H1 (cell line): ENCODE results near the gene ANO2. TPM values are rescaled to one million over a fixed set of nuclear protein-coding genes. Genes with fewer than 3 reads are reported as not detected.

Experiments
- CTCF ChIA-PET: fragments of 300-600 bp; sonication (Branson Sonifier 250); formaldehyde crosslinking; loops from one replicate; lab custom pipeline; 2021; ENCODE audit not compliant: partially characterized antibody; lab: Charles Lee
- POLR2A ChIA-PET: fragments of 300-600 bp; sonication (Branson Sonifier 250); formaldehyde crosslinking; loops from one replicate; lab custom pipeline; 2021; ENCODE audit warnings: inconsistent platforms; ENCODE audit not compliant: partially characterized antibody; lab: Charles Lee
- DNase-seq, 2 experiments: peaks; one replicate each; pipeline versions ENCODE4 v3.0.0 to v3.0.0-alpha.2; 2010 to 2022; ENCODE audit warnings: low spot score in 2 of 2, low read depth in 1 of 2, mixed read lengths in 1 of 2
- FAIRE-seq: peaks from 2 replicates; lab custom pipeline; 2011; peaks lifted over from hg19 to GRCh38; lab: Jason Lieb, UNC
- H2AFZ ChIP-seq: 2 replicates; pipeline ENCODE4 v1.8.1; 2012; ENCODE audit warnings: low read length, inconsistent platforms
- H2AK5ac ChIP-seq: 2 replicates; pipeline ENCODE4 v1.6.1; 2013; ENCODE audit warnings: low read depth, low read length
- H2BK120ac ChIP-seq: replicated peaks from 2 replicates; pipeline ENCODE3; 2013; ENCODE audit warnings: low read depth, low read length, inconsistent platforms
- H2BK12ac ChIP-seq: 2 replicates; pipeline ENCODE4 v1.6.1; 2013; ENCODE audit warnings: low read depth, low read length
- H2BK15ac ChIP-seq: 2 replicates; pipeline ENCODE4 v1.6.1; 2013; ENCODE audit warnings: low read length
- H2BK20ac ChIP-seq: 2 replicates; pipeline ENCODE4 v1.6.1; 2013; ENCODE audit warnings: low read length
- H2BK5ac ChIP-seq: 2 replicates; pipeline ENCODE4 v1.6.1; 2013; ENCODE audit warnings: low read depth, low read length
- H3K14ac ChIP-seq: 2 replicates; pipeline ENCODE4 v1.6.1; 2013; ENCODE audit warnings: inconsistent platforms; ENCODE audit not compliant: insufficient read length
- H3K18ac ChIP-seq: 2 replicates; pipeline ENCODE4 v1.6.1; 2013; ENCODE audit warnings: low read length; ENCODE audit errors: extremely low read depth
- H3K23ac ChIP-seq: 2 replicates; pipeline ENCODE4 v1.6.1; 2013; ENCODE audit warnings: inconsistent platforms; ENCODE audit not compliant: insufficient read length
- H3K23me2 ChIP-seq: 2 replicates; pipeline ENCODE4 v1.6.1; 2013; ENCODE audit warnings: low read depth, low read length
- H3K27ac ChIP-seq: 2 replicates; pipeline ENCODE4 v1.6.1; 2011; ENCODE audit warnings: low read depth, low read length, inconsistent platforms
- H3K27me3 ChIP-seq, 4 experiments: replicated peaks in 1 of 4; 1 replicate in 1 of 4; 2 replicates in 3 of 4; pipeline versions ENCODE4 v1.6.1 to v1.8.1; 2011 to 2013; ENCODE audit warnings: low read length in 3 of 4, mild to moderate bottlenecking in 3 of 4, inconsistent platforms in 2 of 4, mixed read lengths in 2 of 4, moderate library complexity in 1 of 4; ENCODE audit not compliant: control insufficient read depth in 3 of 4, insufficient read depth in 3 of 4; ENCODE audit errors: extremely low read depth in 1 of 4
- H3K36me3 ChIP-seq, 4 experiments: 2 replicates each; pipeline versions ENCODE4 v1.6.1 to v1.8.1; 2011 to 2013; ENCODE audit warnings: mild to moderate bottlenecking in 4 of 4, low read length in 3 of 4, moderate library complexity in 2 of 4, control low read depth in 1 of 4, inconsistent platforms in 1 of 4; ENCODE audit not compliant: insufficient read depth in 4 of 4, control insufficient read depth in 2 of 4
- H3K4ac ChIP-seq: replicated peaks from 2 replicates; pipeline ENCODE3; 2013; ENCODE audit warnings: low read length, low read depth, mixed read lengths, inconsistent platforms; ENCODE audit not compliant: insufficient read length
- H3K4me1 ChIP-seq, 4 experiments: replicated peaks in 1 of 4; 1 replicate in 1 of 4; 2 replicates in 3 of 4; pipeline versions ENCODE4 v1.6.1 to v1.8.1; 2011 to 2013; ENCODE audit warnings: low read length in 3 of 4, inconsistent platforms in 2 of 4, mixed read lengths in 1 of 4; ENCODE audit not compliant: insufficient read depth in 4 of 4, control insufficient read depth in 3 of 4
- H3K4me2 ChIP-seq, 2 experiments: 2 replicates each; pipeline versions ENCODE4 v1.6.1 to v1.8.1; 2011 to 2013; ENCODE audit warnings: low read depth in 2 of 2, low read length in 2 of 2, control low read depth in 1 of 2, inconsistent platforms in 1 of 2, mild to moderate bottlenecking in 1 of 2; ENCODE audit not compliant: insufficient read depth in 1 of 2
- H3K4me3 ChIP-seq, 4 experiments: fragments of 200-600, 300-600 bp in 1 of 4; sonication (generic), shearing (Covaris generic), sonication (Bioruptor Twin) in 1 of 4; 2 replicates each; pipeline versions ENCODE4 v1.5.1 to v1.8.1; 2011 to 2016; ENCODE audit warnings: low read length in 4 of 4, low read depth in 3 of 4, control low read depth in 2 of 4, inconsistent platforms in 2 of 4, mild to moderate bottlenecking in 2 of 4, mixed read lengths in 1 of 4, moderate library complexity in 1 of 4; ENCODE audit not compliant: insufficient read depth in 2 of 4; ENCODE audit errors: extremely low read depth in 1 of 4
- H3K56ac ChIP-seq: replicated peaks from 2 replicates; pipeline ENCODE3; 2013; ENCODE audit warnings: low read depth, mild to moderate bottlenecking, mixed read lengths, low read length, inconsistent platforms; ENCODE audit not compliant: insufficient read length
- H3K79me1 ChIP-seq: 2 replicates; pipeline ENCODE4 v1.6.1; 2013; ENCODE audit warnings: low read depth, low read length, control low read depth
- H3K79me2 ChIP-seq, 2 experiments: 2 replicates each; pipeline versions ENCODE4 v1.6.1 to v1.8.1; 2012 to 2013; ENCODE audit warnings: low read length in 2 of 2, mild to moderate bottlenecking in 2 of 2, inconsistent platforms in 1 of 2; ENCODE audit not compliant: insufficient read depth in 2 of 2, control insufficient read depth in 1 of 2
- H3K9ac ChIP-seq, 4 experiments: replicated peaks in 1 of 4; 1 replicate in 1 of 4; 2 replicates in 3 of 4; pipeline versions ENCODE4 v1.6.1 to v1.8.1; 2011 to 2013; ENCODE audit warnings: low read depth in 3 of 4, low read length in 3 of 4, control low read depth in 2 of 4, mild to moderate bottlenecking in 2 of 4, moderate library complexity in 2 of 4, inconsistent platforms in 1 of 4; ENCODE audit errors: extremely low read depth in 1 of 4
- H3K9me3 ChIP-seq, 2 experiments: 2 replicates each; pipeline versions ENCODE4 v1.6.1 to v1.8.1; 2012 to 2013; ENCODE audit warnings: mild to moderate bottlenecking in 2 of 2, moderate library complexity in 2 of 2, control low read depth in 1 of 2, inconsistent platforms in 1 of 2, low read depth in 1 of 2, low read length in 1 of 2, mixed read lengths in 1 of 2; ENCODE audit not compliant: insufficient read depth in 2 of 2
- H4K20me1 ChIP-seq, 2 experiments: replicated peaks in 1 of 2; 2 replicates each; pipeline versions ENCODE3 to v1.8.1; 2011 to 2013; ENCODE audit warnings: inconsistent platforms in 2 of 2, low read length in 2 of 2, mild to moderate bottlenecking in 1 of 2; ENCODE audit not compliant: insufficient read depth in 2 of 2, control insufficient read depth in 1 of 2
- H4K5ac ChIP-seq: 2 replicates; pipeline ENCODE4 v1.6.1; 2013; ENCODE audit warnings: low read length, low read depth, mixed read lengths, inconsistent platforms; ENCODE audit not compliant: insufficient read length
- H4K8ac ChIP-seq: 2 replicates; pipeline ENCODE4 v1.8.0; 2013; ENCODE audit warnings: mild to moderate bottlenecking, moderate library complexity, low read length, inconsistent platforms; ENCODE audit not compliant: insufficient read depth; ENCODE audit errors: extremely low read depth
- H4K91ac ChIP-seq: replicated peaks from 2 replicates; pipeline ENCODE3; 2013; ENCODE audit warnings: low read length, mixed read lengths, inconsistent platforms; ENCODE audit not compliant: insufficient read length
- ATF3 ChIP-seq: IDR thresholded peaks from 2 replicates; pipeline ENCODE4 v1.6.1; 2011; ENCODE audit warnings: low read depth, mild to moderate bottlenecking, low read length; ENCODE audit not compliant: insufficient read depth
- CBX5 ChIP-seq: fragments of 300-800, 300-1000 bp; sonication (generic); IDR thresholded peaks from 2 replicates; pipeline ENCODE4 v1.7.1; 2016; ENCODE audit warnings: antibody characterized with exemption, low read length, low read depth
- CTBP2 ChIP-seq: IDR thresholded peaks from 2 replicates; pipeline ENCODE4 v1.7.0; 2011; ENCODE audit warnings: borderline replicate concordance, mild to moderate bottlenecking, moderate library complexity, mixed read lengths, low read length; ENCODE audit not compliant: insufficient read depth, insufficient read length
- MAFK ChIP-seq: IDR thresholded peaks from 2 replicates; pipeline ENCODE4 v1.6.1; 2012; ENCODE audit warnings: low read depth, mild to moderate bottlenecking, improper control_type of control experiment, low read length
- RAD21 ChIP-seq, 2 experiments: IDR thresholded peaks in 1 of 2; conservative IDR thresholded peaks in 1 of 2; 2 replicates each; pipeline ENCODE4 v1.6.1; 2011; ENCODE audit warnings: low read depth in 2 of 2, low read length in 2 of 2, improper control_type of control experiment in 1 of 2, inconsistent platforms in 1 of 2, mild to moderate bottlenecking in 1 of 2, moderate library complexity in 1 of 2
- RNF2 ChIP-seq: fragments of 200-900, 300-1000 bp; sonication (generic); IDR thresholded peaks from 2 replicates; pipeline ENCODE4 v1.7.1; 2016; ENCODE audit warnings: borderline replicate concordance, low read depth, mild to moderate bottlenecking, antibody characterized with exemption, low read length; ENCODE audit not compliant: poor library complexity, severe bottlenecking; ENCODE audit errors: missing control alignments
- WGBS, 2 experiments: shearing (Covaris generic) in 1 of 2; methylation state at CpG; one replicate each; pipeline versions ENCODE4 v1.1.6 to v1.1.7; 2013 to 2015; ENCODE audit warnings: low lambda C conversion rate in 2 of 2, mixed read lengths in 2 of 2, inconsistent platforms in 1 of 2, low coverage in 1 of 2, missing lambda C conversion rate in 1 of 2; ENCODE audit not compliant: insufficient replicate concordance in 2 of 2, insufficient coverage in 1 of 2, insufficient read length in 1 of 2; ENCODE audit errors: extremely low coverage in 1 of 2, missing lambda C conversion rate in 1 of 2; 5-methylcytosine and 5-hydroxymethylcytosine counted together
- polyA plus RNA-seq, 7 experiments: library from polyadenylated mRNA; depleted of rRNA in 3 of 7; stranded (reverse) in 5 of 7; unstranded in 2 of 7; fragments of >200 nt in 5 of 7; fragments of 200-250 nt in 2 of 7; gene quantifications; 1 replicate in 5 of 7; 2 replicates in 1 of 7; 4 replicates in 1 of 7; pipeline versions ENCODE4 v1.2.1 to v1.2.3, GENCODE V29; 2011 to 2013; ENCODE audit warnings: missing spikeins in 2 of 7, mixed read lengths in 2 of 7
- total RNA-seq: library from RNA; stranded (reverse); fragmentation: NEBNext Ultra II Directional; extraction: Animal tissue kit (Norgen Biotek cat#: 25700); gene quantifications from 2 replicates; pipeline ENCODE4 v1.2.1, GENCODE V29; 2021

The ANO2 gene
- total and polyA plus RNA-seq, 2 of the 8 experiments (the other 6 are each of a cell fraction or from before 2014, with no cell fraction given), result 1.9 to 5.5 TPM

GRCh38 chr12:5921027-5921909 is 23.8 kb downstream of the ANO2 start:
- Histone ChIP-seq H3K4me2 (no peak overlapping the region), H3K56ac (no peak overlapping the region), H3K4me1 (no peaks in the 10 kb centered on the region), H3K14ac (no peak overlapping the region), H4K8ac (no peak overlapping the region), H3K79me2 (no peaks in the 10 kb centered on the region), H4K91ac (no peak overlapping the region), H2BK5ac (no peak overlapping the region; the same call in 1 of the 2 replicates), H3K4ac (no peak overlapping the region), H2BK12ac (0 out of 2 replicates have a peak overlapping the region, but pooled peaks have one; percentile 11), H3K27me3 (no peaks in the 10 kb centered on the region), H4K5ac (no peak overlapping the region), H3K23ac (no peak overlapping the region), H2AFZ (no peak overlapping the region), H2BK120ac (no peak overlapping the region), H3K23me2 (peaks cover 4% of the 10 kb centered on the region; the same call in 1 of the 2 replicates), H3K79me1 (no peaks in the 10 kb centered on the region), H2AK5ac (no peak overlapping the region), H3K9ac (no peak overlapping the region; a peak in 1 of 7 replicates), H4K20me1 (no peaks in the 10 kb centered on the region), H3K9me3 (no peaks in the 10 kb centered on the region), H2BK15ac (no peak overlapping the region), H3K36me3 (no peaks in the 10 kb centered on the region), H3K27ac (no peak overlapping the region), H3K18ac (no peak overlapping the region), H3K4me3 (no peak overlapping the region), H2BK20ac (no peak overlapping the region)
- ChIA-PET CTCF (interaction anchor here (0.6 to 1.0 kb wide), 3 partner anchors 42 to 117 kb away, joined by 3 read pairs; no protein-coding TSS in a partner anchor), POLR2A (no interaction called here)
- WGBS, 2 experiments, result 88% methylated on average over 25 of the region's 25 CpGs; no CpG with 5 or more reads in 1 of the 2 experiments
- TF ChIP-seq ATF3 (no peak), CTBP2 (no peak), RNF2 (no peak), RAD21 (IDR thresholded peaks at IDR 0.05 in 1 of 2, conservative IDR thresholded peaks at IDR 0.05 in 1 of 2; ENCODE audit: low read depth in 2 of 2, low read length in 2 of 2) (no peak), CBX5 (no peak), MAFK (no peak)
- DNase-seq (no peak), FAIRE-seq (no peak)
